Measurements from ENCODE around the gene ZFAND4.

DNA sequence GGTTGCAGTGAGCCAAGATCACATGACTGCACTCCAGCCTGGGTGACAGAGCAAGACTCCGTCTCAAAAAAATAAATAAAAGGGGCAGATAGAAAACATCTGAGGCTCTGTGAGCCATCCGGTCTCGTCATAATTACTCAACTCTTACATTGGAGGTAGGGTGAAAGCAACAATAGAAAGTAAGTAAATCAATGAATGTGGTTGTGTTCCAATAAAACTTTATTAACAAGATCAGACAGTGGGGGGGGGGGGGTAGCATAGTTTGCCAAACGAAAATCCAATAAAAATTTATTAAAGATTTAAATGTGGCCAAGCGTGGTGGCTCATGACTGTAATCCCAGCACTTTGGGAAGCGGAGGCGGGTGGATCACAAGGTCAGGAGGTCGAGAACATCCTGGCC lies 2.8 kb upstream of the ZFAND4 start:
- TF ChIP-seq, protein P1, sequence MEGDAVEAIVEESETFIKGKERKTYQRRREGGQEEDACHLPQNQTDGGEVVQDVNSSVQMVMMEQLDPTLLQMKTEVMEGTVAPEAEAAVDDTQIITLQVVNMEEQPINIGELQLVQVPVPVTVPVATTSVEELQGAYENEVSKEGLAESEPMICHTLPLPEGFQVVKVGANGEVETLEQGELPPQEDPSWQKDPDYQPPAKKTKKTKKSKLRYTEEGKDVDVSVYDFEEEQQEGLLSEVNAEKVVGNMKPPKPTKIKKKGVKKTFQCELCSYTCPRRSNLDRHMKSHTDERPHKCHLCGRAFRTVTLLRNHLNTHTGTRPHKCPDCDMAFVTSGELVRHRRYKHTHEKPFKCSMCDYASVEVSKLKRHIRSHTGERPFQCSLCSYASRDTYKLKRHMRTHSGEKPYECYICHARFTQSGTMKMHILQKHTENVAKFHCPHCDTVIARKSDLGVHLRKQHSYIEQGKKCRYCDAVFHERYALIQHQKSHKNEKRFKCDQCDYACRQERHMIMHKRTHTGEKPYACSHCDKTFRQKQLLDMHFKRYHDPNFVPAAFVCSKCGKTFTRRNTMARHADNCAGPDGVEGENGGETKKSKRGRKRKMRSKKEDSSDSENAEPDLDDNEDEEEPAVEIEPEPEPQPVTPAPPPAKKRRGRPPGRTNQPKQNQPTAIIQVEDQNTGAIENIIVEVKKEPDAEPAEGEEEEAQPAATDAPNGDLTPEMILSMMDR (optimal IDR thresholded peaks at IDR 0.05 in 1 of 3, IDR thresholded peaks at IDR 0.05 in 1 of 3, conservative IDR thresholded peaks at IDR 0.05 in 1 of 3; ENCODE audit: extremely low read depth in 1 of 3, insufficient read depth in 2 of 3, low read length in 3 of 3), result no peak
- TF ChIP-seq EZH2 (IDR thresholded peaks at IDR 0.05; ENCODE audit: low read length), result no peak
